GM12878 (cell line): ENCODE data around the gene MPHOSPH8. TPM values are rescaled to one million over a fixed set of nuclear protein-coding genes. Genes with fewer than 3 reads are reported as not detected.

Source experiments
- ATAC-seq: fragments of 200-7000 bp; cut with Tn5 transposase; 3 replicates; pipeline ENCODE4 v1.9.1; 2020; ENCODE audit warnings: mild to moderate bottlenecking, moderate library complexity
- BruUV-seq: library from RNA; stranded (reverse); fragments of 400-500 nt; replicated peaks from 2 replicates; lab custom pipeline; 2021; lab: Mats Ljungman, UMichigan
- CTCF ChIA-PET: fragments of 300-600 bp; sonication (Branson Sonifier 250); formaldehyde crosslinking; extraction: SDS; loops from one replicate; lab custom pipeline; 2021; ENCODE audit warnings: inconsistent platforms; lab: Yijun Ruan, JAX
- POLR2A ChIA-PET: fragments of 350-600 bp; formaldehyde crosslinking; extraction: SDS; loops from one replicate; lab custom pipeline; 2021; ENCODE audit warnings: inconsistent platforms; lab: Charles Lee
- RAD21 ChIA-PET: fragments of 300-600 bp; sonication (Branson Sonifier 250); formaldehyde crosslinking; loops from one replicate; lab custom pipeline; 2023; ENCODE audit warnings: antibody characterized with exemption; ENCODE audit not compliant: unreplicated experiment; lab: Charles Lee
- SMC1A ChIA-PET: fragments of 300-600 bp; sonication (Branson Sonifier 250); formaldehyde crosslinking; loops from one replicate; lab custom pipeline; 2023; ENCODE audit not compliant: unreplicated experiment, uncharacterized antibody; lab: Charles Lee
- DNase-seq: peaks from one replicate; pipeline ENCODE4 v3.0.0-alpha.2; 2011; ENCODE audit warnings: low read depth, low spot score
- FAIRE-seq: peaks from 3 replicates; lab custom pipeline; 2011; peaks lifted over from hg19 to GRCh38; lab: Jason Lieb, UNC
- H2AFZ ChIP-seq: 2 replicates; pipeline ENCODE4 v1.6.0; 2011; ENCODE audit warnings: low read depth, low read length, control low read depth; ENCODE audit not compliant: control insufficient read depth
- H3K27ac ChIP-seq: 2 replicates; pipeline ENCODE4 v1.5.1; 2011; ENCODE audit warnings: control low read depth; ENCODE audit not compliant: control insufficient read depth, insufficient read depth
- H3K27me3 ChIP-seq, 2 experiments: replicated peaks in 1 of 2; 2 replicates each; pipeline versions ENCODE4 v1.6.0 to v1.6.1; 2011; ENCODE audit warnings: low read length in 1 of 2; ENCODE audit not compliant: control insufficient read depth in 2 of 2, insufficient read depth in 2 of 2
- H3K36me3 ChIP-seq, 2 experiments: 2 replicates each; pipeline ENCODE4 v1.5.1; 2011; ENCODE audit warnings: low read length in 1 of 2; ENCODE audit not compliant: control insufficient read depth in 2 of 2, insufficient read depth in 2 of 2
- H3K4me1 ChIP-seq: 2 replicates; pipeline ENCODE4 v1.6.1; 2011; ENCODE audit warnings: mild to moderate bottlenecking, low read length, moderate library complexity, mixed read lengths; ENCODE audit not compliant: control insufficient read depth, insufficient read depth
- H3K4me2 ChIP-seq: 2 replicates; pipeline ENCODE4 v1.6.0; 2011; ENCODE audit warnings: control low read depth; ENCODE audit not compliant: control insufficient read depth, insufficient read depth
- H3K4me3 ChIP-seq: fragments of 200-600 bp; sonication (generic); 2 replicates; pipeline ENCODE4 v1.5.1; 2016
- H3K79me2 ChIP-seq: 2 replicates; pipeline ENCODE4 v1.6.0; 2011; ENCODE audit warnings: low read length; ENCODE audit not compliant: control insufficient read depth, insufficient read depth
- H3K9ac ChIP-seq: 2 replicates; pipeline ENCODE4 v1.8.0; 2011; ENCODE audit warnings: low read length, control low read depth, mixed read lengths; ENCODE audit not compliant: control insufficient read depth, insufficient read depth
- H3K9me3 ChIP-seq: replicated peaks from 3 replicates; pipeline ENCODE4 v1.5.1; 2011; ENCODE audit warnings: mild to moderate bottlenecking, low read length; ENCODE audit not compliant: control insufficient read depth, insufficient read depth
- H4K20me1 ChIP-seq: 2 replicates; pipeline ENCODE4 v1.6.0; 2011; ENCODE audit not compliant: control insufficient read depth, insufficient read depth
- BMI1 ChIP-seq: fragments of 450-650 bp; IDR thresholded peaks from 2 replicates; pipeline ENCODE4 v1.6.1; 2016; ENCODE audit warnings: mild to moderate bottlenecking, moderate library complexity, borderline replicate concordance
- FOXM1 ChIP-seq: IDR thresholded peaks from 2 replicates; pipeline ENCODE4 v1.6.1; 2012; ENCODE audit warnings: low read depth, mild to moderate bottlenecking, inconsistent platforms, low read length, moderate library complexity
- MEF2B ChIP-seq: fragments of 450-650 bp; IDR thresholded peaks from 2 replicates; pipeline ENCODE4 v1.6.1; 2018; ENCODE audit warnings: mild to moderate bottlenecking, moderate library complexity; ENCODE audit not compliant: partially characterized antibody, poor library complexity, severe bottlenecking
- MTA3 ChIP-seq: IDR thresholded peaks from 2 replicates; pipeline ENCODE4 v1.6.1; 2012; ENCODE audit warnings: low read length, inconsistent platforms, borderline replicate concordance
- NFIC ChIP-seq: IDR thresholded peaks from 2 replicates; pipeline ENCODE4 v1.6.1; 2012; ENCODE audit warnings: low read depth, mild to moderate bottlenecking, inconsistent platforms, low read length, moderate library complexity
- RAD51 ChIP-seq: fragments of 450-650 bp; IDR thresholded peaks from 2 replicates; pipeline ENCODE4 v1.6.1; 2016; ENCODE audit warnings: moderate library complexity, mild to moderate bottlenecking, inconsistent platforms
- RBBP5 ChIP-seq: fragments of 200-600 bp; sonication (generic); conservative IDR thresholded peaks from 2 replicates; pipeline ENCODE4 v1.6.1; 2016
- SUZ12 ChIP-seq: fragments of 200-600 bp; sonication (generic); IDR thresholded peaks from one replicate; pipeline ENCODE4 v1.6.1; 2018; ENCODE audit warnings: antibody characterized with exemption, mild to moderate bottlenecking; ENCODE audit not compliant: unreplicated experiment
- TCF12 ChIP-seq: IDR thresholded peaks from 2 replicates; pipeline ENCODE4 v1.6.1; 2011; ENCODE audit warnings: low read depth, mild to moderate bottlenecking, low read length
- WGBS: methylation state at CpG from one replicate; pipeline ENCODE4 v1.1.6; 2016; ENCODE audit warnings: low lambda C conversion rate; ENCODE audit not compliant: insufficient replicate concordance, insufficient coverage; ENCODE audit errors: missing lambda C conversion rate; 5-methylcytosine and 5-hydroxymethylcytosine counted together
- in situ Hi-C: fragments of 300-500 bp; cut with MboI; formaldehyde crosslinking; loops from 9 replicates; pipeline ENCODE4 v1.14.3; 2018; ENCODE audit warnings: mixed read lengths
- intact Hi-C: fragments of 100-400 bp; cut with micrococcal nuclease; formaldehyde crosslinking; loops from one replicate; pipeline ENCODE4 v1.14.2; 2022; ENCODE audit not compliant: unreplicated experiment
- polyA plus RNA-seq, 11 experiments: library from polyadenylated mRNA; depleted of rRNA in 4 of 11; unstranded in 6 of 11; stranded (reverse) in 5 of 11; fragments of >200 nt; fragmentation: Nextera tagmentation in 4 of 11; fragmentation: Illumina TruSeq in 1 of 11; extraction: Ambion mirVana in 4 of 11; extraction: Trizol in 1 of 11; gene quantifications; 1 replicate in 1 of 11; 2 replicates in 10 of 11; pipeline versions ENCODE4 v1.2.1 to v1.2.3, GENCODE V29; 2011 to 2016; ENCODE audit warnings: inconsistent platforms in 2 of 11, missing spikeins in 2 of 11, low read depth in 1 of 11
- total RNA-seq, 4 experiments: library from RNA; depleted of rRNA in 3 of 4; stranded (reverse); fragments of >200 nt in 3 of 4; fragmentation: Illumina TruSeq in 1 of 4; extraction: Trizol in 1 of 4; gene quantifications; 2 replicates each; pipeline versions ENCODE4 v1.2.1 to v1.2.3, GENCODE V29; 2013 to 2021
- TF ChIP-seq, protein P1 (sequence below): IDR thresholded peaks from 2 replicates; pipeline ENCODE4 v1.6.1; 2012; ENCODE audit warnings: mild to moderate bottlenecking, low read depth, low read length
- TF ChIP-seq, protein P2 (sequence below): fragments of 450-650 bp; IDR thresholded peaks from 2 replicates; pipeline ENCODE4 v1.6.1; 2016; ENCODE audit warnings: mild to moderate bottlenecking
- TF ChIP-seq, protein P3 (sequence below): fragments of 450-650 bp; formaldehyde crosslinking; IDR thresholded peaks from 2 replicates; pipeline ENCODE4 v1.5.0; 2022; ENCODE audit warnings: mild to moderate bottlenecking, missing genetic modification characterization

Gene MPHOSPH8
- total and polyA plus RNA-seq, 10 of the 15 experiments (the other 5 are each of a cell fraction or from before 2014, with no cell fraction given), result 15.9 to 34.9 (median 26.9) TPM

DNA sequence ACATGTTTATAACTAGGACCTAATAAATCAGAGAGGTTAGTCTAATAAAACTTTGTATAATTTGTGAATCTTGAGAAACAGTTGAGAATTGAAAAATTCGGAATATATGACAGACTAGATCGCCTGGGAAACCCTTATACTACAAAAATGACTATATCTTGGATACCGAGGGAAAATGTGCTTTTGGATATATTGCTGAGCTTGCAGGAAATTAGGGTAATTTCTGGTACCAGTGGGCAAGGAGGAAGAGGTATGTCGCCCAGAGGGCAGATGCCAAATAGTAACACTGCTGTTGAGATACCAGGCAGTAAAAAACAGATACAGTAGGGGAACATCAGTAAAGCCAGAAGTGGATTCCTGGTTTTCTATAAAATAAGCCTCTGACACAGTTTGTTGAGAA, 17.3 kb downstream of the MPHOSPH8 start:
- SMC1A ChIA-PET, result interaction anchor here (0.7 kb wide), 1 partner anchor 1373 kb away, joined by 3 read pairs; no protein-coding TSS in a partner anchor
- Histone ChIP-seq H3K9ac (no peak overlapping the region), H3K9me3 (no peaks in the 10 kb centered on the region), H3K4me2 (no peak overlapping the region), H3K27ac (no peak overlapping the region), H3K4me3 (no peak overlapping the region), H3K36me3 (peaks cover 11 to 27% of the 10 kb centered on the region in 2 experiments; a peak in 3 of 4 replicates), H3K27me3 (no peaks in the 10 kb centered on the region), H3K4me1 (no peaks in the 10 kb centered on the region), H3K79me2 (no peaks in the 10 kb centered on the region), H2AFZ (no peak overlapping the region), H4K20me1 (no peaks in the 10 kb centered on the region)
- no peak for TF ChIP-seq RBBP5
- TF ChIP-seq NFIC, result no peak
- TF ChIP-seq BMI1, result no peak
- TF ChIP-seq, protein P1, sequence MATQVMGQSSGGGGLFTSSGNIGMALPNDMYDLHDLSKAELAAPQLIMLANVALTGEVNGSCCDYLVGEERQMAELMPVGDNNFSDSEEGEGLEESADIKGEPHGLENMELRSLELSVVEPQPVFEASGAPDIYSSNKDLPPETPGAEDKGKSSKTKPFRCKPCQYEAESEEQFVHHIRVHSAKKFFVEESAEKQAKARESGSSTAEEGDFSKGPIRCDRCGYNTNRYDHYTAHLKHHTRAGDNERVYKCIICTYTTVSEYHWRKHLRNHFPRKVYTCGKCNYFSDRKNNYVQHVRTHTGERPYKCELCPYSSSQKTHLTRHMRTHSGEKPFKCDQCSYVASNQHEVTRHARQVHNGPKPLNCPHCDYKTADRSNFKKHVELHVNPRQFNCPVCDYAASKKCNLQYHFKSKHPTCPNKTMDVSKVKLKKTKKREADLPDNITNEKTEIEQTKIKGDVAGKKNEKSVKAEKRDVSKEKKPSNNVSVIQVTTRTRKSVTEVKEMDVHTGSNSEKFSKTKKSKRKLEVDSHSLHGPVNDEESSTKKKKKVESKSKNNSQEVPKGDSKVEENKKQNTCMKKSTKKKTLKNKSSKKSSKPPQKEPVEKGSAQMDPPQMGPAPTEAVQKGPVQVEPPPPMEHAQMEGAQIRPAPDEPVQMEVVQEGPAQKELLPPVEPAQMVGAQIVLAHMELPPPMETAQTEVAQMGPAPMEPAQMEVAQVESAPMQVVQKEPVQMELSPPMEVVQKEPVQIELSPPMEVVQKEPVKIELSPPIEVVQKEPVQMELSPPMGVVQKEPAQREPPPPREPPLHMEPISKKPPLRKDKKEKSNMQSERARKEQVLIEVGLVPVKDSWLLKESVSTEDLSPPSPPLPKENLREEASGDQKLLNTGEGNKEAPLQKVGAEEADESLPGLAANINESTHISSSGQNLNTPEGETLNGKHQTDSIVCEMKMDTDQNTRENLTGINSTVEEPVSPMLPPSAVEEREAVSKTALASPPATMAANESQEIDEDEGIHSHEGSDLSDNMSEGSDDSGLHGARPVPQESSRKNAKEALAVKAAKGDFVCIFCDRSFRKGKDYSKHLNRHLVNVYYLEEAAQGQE, result no peak
- TF ChIP-seq RAD51, result no peak
- no peak for TF ChIP-seq MTA3
- no peak for TF ChIP-seq SUZ12
- no peak for TF ChIP-seq TCF12
- TF ChIP-seq, protein P2, sequence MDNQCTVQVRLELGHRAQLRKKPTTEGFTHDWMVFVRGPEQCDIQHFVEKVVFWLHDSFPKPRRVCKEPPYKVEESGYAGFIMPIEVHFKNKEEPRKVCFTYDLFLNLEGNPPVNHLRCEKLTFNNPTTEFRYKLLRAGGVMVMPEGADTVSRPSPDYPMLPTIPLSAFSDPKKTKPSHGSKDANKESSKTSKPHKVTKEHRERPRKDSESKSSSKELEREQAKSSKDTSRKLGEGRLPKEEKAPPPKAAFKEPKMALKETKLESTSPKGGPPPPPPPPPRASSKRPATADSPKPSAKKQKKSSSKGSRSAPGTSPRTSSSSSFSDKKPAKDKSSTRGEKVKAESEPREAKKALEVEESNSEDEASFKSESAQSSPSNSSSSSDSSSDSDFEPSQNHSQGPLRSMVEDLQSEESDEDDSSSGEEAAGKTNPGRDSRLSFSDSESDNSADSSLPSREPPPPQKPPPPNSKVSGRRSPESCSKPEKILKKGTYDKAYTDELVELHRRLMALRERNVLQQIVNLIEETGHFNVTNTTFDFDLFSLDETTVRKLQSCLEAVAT, result no peak
- no peak for TF ChIP-seq MEF2B
- TF ChIP-seq, protein P3, sequence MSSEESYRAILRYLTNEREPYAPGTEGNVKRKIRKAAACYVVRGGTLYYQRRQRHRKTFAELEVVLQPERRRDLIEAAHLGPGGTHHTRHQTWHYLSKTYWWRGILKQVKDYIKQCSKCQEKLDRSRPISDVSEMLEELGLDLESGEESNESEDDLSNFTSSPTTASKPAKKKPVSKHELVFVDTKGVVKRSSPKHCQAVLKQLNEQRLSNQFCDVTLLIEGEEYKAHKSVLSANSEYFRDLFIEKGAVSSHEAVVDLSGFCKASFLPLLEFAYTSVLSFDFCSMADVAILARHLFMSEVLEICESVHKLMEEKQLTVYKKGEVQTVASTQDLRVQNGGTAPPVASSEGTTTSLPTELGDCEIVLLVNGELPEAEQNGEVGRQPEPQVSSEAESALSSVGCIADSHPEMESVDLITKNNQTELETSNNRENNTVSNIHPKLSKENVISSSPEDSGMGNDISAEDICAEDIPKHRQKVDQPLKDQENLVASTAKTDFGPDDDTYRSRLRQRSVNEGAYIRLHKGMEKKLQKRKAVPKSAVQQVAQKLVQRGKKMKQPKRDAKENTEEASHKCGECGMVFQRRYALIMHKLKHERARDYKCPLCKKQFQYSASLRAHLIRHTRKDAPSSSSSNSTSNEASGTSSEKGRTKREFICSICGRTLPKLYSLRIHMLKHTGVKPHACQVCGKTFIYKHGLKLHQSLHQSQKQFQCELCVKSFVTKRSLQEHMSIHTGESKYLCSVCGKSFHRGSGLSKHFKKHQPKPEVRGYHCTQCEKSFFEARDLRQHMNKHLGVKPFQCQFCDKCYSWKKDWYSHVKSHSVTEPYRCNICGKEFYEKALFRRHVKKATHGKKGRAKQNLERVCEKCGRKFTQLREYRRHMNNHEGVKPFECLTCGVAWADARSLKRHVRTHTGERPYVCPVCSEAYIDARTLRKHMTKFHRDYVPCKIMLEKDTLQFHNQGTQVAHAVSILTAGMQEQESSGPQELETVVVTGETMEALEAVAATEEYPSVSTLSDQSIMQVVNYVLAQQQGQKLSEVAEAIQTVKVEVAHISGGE (CRISPR knock-in tag), result no peak
- TF ChIP-seq FOXM1, result no peak
- no TSS peak for BruUV-seq
- RAD21 ChIA-PET, result interaction anchor here (0.7 kb wide), 1 partner anchor 186 kb away, joined by 3 read pairs; no protein-coding TSS in a partner anchor
- DNase-seq, result no peak
- 95% methylated on average over 4 of the region's 4 CpGs for WGBS
- CTCF ChIA-PET, result no interaction called here
- intact Hi-C loops, result no loop called here
- ATAC-seq, result no peak
- POLR2A ChIA-PET, result no interaction called here
- in situ Hi-C loops, result loop anchor here (5.0 kb wide), 1 partner anchor 48 kb away; no protein-coding TSS in a partner anchor
- FAIRE-seq, result no peak
